GM13977 (cell line): ENCODE data around the gene PRKCE.

Source experiments
- DNase-seq: peaks from one replicate; pipeline ENCODE4 v3.0.0; 2012; ENCODE audit warnings: low spot score
- in situ Hi-C: fragments of 300-500 bp; cut with MboI; formaldehyde crosslinking; loops from one replicate; pipeline ENCODE4 v1.12.0; 2022; ENCODE audit warnings: low sequenced_read_pairs, low pct_unique_long_range_greater_than_20kb, mixed read lengths, inconsistent platforms; ENCODE audit not compliant: unreplicated experiment
- TF ChIP-seq, protein P1 (sequence below): IDR thresholded peaks from 2 replicates; pipeline ENCODE4 v1.5.1; 2012; ENCODE audit warnings: mild to moderate bottlenecking, control low read depth; ENCODE audit not compliant: insufficient read depth; ENCODE audit errors: extremely low read depth, missing control alignments

Gene PRKCE

DNA sequence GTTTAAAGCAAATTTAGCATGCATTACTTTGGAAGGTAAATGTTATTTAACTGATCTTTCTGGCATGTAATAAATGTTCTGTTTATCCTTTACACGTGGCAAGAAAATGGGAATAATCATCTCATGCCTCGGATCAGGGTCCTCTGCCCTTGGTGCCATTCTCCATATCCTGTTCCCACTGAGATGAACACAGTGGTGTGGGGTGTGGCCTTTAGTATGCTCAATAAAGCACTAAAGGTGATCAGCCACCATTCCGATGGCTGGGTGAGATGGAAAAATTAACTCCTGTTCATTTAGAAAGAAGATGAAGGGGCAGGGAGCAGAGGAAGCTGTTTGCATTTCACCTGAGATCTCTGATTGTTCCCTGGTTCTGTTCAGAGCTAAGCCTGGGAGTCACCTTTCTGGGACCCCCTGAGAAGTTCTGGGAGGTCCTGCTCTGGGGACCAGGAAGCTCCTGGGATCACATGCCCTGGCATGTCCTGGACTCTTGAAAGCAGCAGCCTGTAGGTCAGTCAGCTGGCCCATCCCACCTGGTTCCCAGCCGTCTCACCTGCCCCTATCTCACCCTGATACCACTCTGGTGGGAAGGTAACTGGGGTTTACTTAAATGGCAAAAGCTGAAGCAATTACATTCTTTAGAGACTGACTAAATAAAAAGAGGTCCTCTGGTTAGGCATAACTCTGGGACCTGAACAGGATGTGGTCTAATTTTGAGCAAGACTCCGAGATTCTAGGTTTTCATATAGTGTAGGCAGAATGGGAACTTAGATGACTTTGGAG, 356.8 kb downstream of the PRKCE start:
- DNase-seq: no peak
- TF ChIP-seq, protein P1, sequence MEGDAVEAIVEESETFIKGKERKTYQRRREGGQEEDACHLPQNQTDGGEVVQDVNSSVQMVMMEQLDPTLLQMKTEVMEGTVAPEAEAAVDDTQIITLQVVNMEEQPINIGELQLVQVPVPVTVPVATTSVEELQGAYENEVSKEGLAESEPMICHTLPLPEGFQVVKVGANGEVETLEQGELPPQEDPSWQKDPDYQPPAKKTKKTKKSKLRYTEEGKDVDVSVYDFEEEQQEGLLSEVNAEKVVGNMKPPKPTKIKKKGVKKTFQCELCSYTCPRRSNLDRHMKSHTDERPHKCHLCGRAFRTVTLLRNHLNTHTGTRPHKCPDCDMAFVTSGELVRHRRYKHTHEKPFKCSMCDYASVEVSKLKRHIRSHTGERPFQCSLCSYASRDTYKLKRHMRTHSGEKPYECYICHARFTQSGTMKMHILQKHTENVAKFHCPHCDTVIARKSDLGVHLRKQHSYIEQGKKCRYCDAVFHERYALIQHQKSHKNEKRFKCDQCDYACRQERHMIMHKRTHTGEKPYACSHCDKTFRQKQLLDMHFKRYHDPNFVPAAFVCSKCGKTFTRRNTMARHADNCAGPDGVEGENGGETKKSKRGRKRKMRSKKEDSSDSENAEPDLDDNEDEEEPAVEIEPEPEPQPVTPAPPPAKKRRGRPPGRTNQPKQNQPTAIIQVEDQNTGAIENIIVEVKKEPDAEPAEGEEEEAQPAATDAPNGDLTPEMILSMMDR: no peak
- in situ Hi-C loops: loop anchor here (25.0 kb wide), 1 partner anchor 629 kb away; no protein-coding TSS in a partner anchor

DNA sequence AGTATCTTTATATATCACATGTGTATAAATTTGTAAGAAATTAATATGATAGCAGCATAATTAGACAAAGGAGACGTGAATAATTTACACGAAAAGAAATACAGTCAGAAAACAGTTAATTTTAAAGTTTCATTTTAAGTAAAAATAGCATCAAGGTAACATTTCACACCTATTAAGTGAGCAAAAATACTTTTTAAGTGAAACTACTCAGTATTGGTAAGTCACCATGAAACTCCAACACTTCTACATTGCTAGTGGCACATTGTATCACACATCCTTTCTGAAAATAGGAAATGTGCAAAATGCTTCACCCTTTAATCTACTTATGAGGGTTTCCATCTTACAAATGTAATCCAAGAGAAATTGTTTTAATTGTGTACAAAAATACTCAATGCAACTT, 357.8 kb downstream of the PRKCE start:
- TF ChIP-seq, protein P1: no peak
- in situ Hi-C loops: loop anchor here (25.0 kb wide), 1 partner anchor 628 kb away; no protein-coding TSS in a partner anchor
- DNase-seq: no peak

DNA sequence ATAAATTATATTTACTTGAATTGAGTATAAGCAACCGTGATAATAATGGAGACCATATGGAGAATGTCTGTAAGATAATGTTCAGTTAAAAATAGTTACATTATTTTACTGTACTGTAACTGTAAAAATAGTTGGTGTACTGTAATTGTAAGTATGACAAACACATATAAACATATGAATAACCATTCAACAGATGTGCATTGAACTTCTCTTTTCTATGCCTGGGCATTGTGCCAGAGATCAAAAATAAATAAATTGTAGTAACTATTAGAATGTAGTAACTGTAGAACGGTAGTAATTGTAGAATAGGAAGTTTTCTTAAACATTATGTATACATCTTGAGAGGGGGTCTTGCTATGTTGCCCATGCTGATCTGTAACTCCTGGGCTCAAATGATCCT, 358.3 kb downstream of the PRKCE start:
- TF ChIP-seq, protein P1: no peak
- DNase-seq: no peak
- in situ Hi-C loops: loop anchor here (25.0 kb wide), 1 partner anchor 628 kb away; no protein-coding TSS in a partner anchor

DNA sequence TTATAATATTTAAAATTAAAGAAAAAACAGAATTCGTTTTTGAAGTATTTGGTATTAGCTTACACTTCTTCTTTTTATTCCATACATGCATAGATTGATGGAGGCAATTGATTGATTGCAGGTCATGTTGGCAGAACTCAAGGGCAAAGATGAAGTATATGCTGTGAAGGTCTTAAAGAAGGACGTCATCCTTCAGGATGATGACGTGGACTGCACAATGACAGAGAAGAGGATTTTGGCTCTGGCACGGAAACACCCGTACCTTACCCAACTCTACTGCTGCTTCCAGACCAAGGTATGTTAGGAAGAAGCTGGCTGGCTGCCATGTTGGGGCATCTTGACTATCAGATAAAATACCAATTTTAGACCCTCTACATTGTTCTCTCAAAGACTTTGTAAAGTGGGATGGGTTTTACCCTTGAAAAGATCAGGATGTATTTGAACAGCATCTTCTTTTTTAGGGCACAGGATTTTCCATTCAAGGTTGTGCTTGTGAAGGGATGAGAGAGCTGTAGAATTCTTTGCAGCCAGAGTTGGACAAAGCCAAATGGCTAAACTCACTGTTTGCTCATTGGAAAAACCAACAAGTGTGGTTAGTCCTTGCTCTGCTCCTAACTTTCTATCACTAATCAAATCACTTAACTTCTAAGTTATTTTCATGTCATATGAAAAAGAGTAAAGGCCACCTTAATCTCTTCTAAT, 358.9 kb downstream of the PRKCE start:
- DNase-seq: no peak
- TF ChIP-seq, protein P1: no peak
- in situ Hi-C loops: loop anchor here (25.0 kb wide), 1 partner anchor 627 kb away; no protein-coding TSS in a partner anchor

DNA sequence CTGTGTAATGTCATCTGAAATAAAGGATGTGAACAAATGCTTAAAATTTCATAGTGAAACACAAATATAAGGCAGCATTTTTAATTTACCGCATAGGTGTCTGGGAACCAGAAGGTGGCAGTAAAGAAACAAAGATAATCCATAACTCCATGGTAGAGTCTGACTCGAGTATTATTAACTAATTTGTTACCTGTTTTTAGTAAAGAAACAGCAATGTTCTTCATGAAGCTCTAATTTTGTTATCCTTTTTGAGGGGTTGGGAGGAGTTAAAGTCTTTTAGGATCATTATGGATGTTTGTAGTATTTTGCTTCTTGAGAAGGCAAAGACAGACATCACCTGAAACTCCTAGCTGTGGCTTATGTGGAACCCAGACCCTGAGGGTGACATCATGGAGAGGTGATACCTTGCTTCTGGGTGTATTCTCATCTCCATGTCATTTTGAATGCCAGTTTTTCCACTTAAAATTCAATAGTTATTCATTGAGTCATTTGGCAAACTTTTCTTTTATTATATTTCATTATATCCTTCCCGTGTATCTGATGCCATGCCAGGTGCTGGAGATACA, 359.5 kb downstream of the PRKCE start:
- peak; percentile 62 for DNase-seq
- in situ Hi-C loops: loop anchor here (25.0 kb wide), 1 partner anchor 626 kb away; no protein-coding TSS in a partner anchor
- TF ChIP-seq, protein P1: peak; percentile 66

DNA sequence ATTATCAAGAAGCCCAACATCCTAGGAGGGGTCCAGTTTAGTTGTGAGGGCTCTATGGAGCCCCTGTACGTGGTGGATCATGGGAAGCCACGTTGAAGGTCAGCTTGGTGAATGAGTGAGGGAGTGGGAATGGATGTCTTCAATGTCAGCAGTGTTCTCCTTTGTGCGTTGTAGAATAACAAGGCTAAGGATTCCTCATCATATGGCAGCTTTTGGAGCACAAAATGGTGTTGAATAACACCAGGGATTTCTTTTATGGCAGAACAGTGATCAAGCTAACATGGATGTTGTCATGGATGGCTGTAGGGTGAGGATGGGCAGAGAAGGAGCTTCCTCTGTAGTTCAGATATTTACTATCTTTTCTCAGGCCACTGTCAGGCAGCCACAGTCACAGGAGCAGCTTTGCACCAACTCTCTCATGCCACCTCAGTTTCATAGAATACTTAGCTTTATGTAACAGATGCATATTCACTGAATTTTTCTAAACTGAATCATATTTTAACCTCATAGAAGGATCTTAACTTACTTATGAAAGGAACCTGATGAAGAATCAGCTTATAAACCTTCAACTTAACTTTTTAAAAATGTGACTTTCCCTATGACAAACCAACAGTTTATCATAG, 361.3 kb downstream of the PRKCE start:
- in situ Hi-C loops: loop anchor here (25.0 kb wide), 1 partner anchor 625 kb away; no protein-coding TSS in a partner anchor
- no peak for DNase-seq
- TF ChIP-seq, protein P1: no peak
